HG03135 (cell line): ENCODE results near the gene HYDIN.
"Not testable (repeated sequence)": the region's sequence is repeated elsewhere in the genome, so short reads cannot be mapped to it uniquely, and the experiment has no call there.

Experiments
- ATAC-seq: cut with Tn5 transposase; IDR thresholded peaks from one replicate; pipeline ENCODE4 v1.9.1; 2021; ENCODE audit warnings: mild to moderate bottlenecking, moderate library complexity; ENCODE audit not compliant: unreplicated experiment

Gene HYDIN

DNA sequence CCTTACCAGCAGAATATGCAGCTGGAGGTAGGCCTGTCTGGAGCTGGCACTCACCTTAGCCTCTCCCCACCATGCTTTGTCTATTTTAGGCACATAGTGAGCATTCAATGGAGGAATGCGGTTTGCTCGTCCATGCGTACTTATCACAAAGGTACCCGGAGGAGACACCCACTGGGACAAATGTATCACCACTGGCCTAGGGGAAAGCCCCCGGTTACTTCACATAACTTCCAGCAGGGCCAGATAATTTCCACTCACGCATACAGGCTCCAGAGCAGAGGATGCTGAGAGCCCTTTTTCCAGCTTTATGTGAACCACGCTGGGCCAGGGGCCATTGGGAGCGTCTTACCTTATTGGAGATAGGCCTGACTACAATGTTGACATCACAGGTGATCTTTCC lies 348.2 kb downstream of the HYDIN start:
- not testable (repeated sequence) for ATAC-seq

DNA sequence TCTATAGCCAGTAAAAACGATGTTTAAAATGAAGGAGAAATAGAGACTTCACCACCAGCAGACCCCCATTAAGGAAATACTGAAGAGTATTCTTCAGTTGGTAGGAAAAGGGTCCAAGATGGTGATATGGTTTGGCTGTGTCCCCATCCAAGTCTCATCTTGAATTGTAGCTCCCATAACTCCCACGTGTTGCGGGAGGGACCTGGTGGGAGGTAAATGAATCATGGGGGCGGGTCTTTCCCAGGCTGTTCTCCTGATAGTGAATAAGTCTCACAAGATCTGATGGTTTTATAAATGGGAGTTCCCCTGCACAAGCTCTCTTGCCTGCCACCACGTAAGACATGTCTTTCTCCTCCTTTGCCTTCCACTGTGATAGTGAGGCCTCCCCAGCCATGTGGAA lies 352.6 kb downstream of the HYDIN start:
- ATAC-seq: not testable (repeated sequence)

DNA sequence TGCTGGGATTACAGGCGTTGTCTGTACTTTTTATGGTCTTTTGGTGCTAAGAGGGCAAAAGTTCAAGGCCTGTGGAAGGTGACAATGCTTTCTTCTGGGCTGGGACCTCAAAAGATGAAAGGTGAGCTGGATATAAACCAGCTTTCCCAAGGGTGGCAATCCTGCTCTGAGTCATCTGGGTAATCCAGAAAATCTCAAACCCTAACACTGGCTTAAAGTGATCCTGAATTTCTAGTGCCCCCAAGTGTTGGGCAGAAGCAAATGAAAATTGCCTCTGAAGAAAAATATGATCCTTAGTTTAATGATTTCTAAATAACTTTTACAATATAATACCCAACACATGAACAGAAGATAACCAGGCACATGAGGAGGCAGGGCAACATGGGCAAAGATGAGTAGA lies 354.1 kb downstream of the HYDIN start:
- ATAC-seq: not testable (repeated sequence)

DNA sequence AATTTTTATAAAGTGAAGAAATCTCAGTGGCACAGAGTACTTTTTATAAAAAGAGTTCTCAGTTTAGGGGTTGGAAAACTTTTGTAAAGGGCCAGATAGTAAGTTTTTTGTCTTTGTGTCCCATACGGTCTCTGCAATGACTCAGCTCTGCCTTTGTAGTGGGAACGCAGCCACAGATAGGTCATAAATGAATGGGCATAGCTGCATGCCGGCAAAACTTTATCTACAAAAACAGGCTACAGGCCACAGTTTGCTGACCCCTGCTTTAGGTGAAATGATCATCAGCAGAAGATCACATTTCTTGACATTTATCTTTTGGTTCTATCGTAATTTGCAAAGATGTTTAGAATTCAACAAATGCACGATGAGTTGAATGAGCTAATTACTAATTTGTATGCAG lies 365.8 kb downstream of the HYDIN start:
- not testable (repeated sequence) for ATAC-seq

DNA sequence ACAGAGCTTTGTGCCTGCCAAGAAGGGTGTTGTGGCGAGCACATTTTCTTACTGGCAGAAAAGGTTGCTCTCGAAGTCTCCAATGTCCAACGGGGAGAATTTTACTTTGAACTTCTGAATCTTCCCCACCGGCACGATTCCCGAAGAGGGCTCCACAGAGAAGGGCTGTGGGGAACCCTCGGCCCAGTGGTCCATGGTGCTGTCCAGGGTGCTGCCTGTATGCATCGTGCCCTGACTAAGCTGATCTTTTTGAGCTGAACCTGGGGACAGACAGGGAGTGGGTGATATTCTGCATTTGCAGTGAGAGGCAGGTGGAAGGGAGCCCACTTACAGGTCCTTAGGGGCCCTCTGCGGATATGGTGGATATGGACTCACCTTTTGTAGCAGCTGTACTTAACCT lies 368.5 kb downstream of the HYDIN start:
- ATAC-seq: not testable (repeated sequence)

DNA sequence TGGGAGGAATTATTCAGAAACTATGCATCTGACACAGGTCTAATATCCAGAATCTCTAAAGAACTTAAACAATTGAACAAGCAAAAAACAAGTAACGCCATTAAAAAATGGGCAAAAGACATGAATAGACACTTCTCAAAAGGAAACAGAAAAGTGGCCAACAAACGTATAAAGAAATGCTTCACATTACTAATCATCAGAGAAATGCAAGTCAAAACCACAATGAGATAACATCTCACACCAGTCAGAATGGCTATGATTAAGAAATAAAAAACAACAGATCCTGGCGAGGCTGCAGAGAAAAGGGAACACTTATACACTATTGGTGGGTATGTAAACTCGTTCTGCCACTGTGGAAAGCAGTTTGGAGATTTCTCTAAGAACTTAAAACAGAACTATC lies 379.2 kb downstream of the HYDIN start:
- ATAC-seq: not testable (repeated sequence)

DNA sequence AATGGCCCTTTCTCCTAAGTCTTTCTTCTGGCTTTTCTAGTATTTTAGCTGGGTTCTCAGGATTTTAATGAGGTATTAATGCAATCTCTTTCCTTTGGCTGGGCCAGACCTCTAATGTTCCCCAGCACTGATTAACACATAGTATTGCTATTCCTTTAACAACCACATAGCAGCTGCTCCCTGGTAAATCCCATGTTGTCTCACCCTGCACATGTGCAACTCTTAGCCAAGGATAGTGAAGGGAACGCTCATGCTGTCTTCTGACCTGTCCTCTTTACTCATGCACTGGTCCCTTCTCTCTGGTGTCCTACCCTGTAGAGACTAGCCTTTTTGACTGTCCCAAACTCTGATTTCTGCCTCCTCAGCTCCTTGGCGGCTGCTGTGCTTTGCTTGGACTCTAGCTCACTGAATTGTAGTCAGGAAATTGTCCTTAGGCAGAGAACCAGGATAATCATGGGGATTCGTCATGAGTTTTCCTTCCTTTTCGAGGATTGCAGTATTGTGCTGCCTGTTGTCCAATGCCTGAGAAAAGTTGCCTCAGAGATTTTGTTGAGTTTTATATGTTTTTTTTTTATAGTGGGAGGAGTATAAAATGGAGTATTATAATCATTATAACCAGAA lies 406.9 kb downstream of the HYDIN start:
- ATAC-seq: not testable (repeated sequence)

DNA sequence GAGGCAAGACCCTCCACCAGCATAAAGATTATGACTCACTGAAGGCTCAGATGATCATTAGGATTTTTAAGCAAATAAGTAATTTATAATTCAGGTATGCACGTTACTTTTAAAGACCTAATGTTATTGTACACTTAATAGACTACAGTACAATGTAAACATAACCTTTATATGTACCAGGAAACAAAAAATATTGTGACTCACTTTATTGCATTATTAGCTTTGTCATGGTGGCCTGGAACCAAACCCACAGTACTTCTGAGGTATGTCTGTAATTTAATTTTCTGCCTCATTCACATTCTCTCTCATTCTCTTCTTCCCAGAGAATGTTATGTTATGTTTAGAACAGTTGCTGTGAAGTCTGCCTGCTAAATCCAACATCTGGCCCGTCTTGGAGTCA lies 407.8 kb downstream of the HYDIN start:
- not testable (repeated sequence) for ATAC-seq

DNA sequence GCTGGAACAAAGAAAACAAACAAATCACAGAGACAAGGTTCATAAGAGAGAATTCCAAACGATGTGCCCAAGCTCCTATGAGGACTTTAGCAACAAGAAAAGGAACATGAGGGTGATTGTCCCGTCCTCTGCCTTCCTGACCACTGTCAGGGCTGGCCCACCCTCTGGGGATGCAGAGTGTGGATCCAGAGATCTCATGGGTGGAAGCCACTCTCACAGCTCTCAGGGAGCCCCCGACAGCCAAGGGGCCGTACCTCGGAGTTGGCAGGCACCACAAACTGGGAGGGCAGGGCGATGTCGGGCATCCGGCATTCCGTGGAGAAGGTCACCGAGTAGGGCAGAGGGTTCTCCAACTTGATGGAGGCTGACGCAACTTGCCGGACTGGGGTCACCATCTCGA lies 412.4 kb downstream of the HYDIN start:
- ATAC-seq: not testable (repeated sequence)

DNA sequence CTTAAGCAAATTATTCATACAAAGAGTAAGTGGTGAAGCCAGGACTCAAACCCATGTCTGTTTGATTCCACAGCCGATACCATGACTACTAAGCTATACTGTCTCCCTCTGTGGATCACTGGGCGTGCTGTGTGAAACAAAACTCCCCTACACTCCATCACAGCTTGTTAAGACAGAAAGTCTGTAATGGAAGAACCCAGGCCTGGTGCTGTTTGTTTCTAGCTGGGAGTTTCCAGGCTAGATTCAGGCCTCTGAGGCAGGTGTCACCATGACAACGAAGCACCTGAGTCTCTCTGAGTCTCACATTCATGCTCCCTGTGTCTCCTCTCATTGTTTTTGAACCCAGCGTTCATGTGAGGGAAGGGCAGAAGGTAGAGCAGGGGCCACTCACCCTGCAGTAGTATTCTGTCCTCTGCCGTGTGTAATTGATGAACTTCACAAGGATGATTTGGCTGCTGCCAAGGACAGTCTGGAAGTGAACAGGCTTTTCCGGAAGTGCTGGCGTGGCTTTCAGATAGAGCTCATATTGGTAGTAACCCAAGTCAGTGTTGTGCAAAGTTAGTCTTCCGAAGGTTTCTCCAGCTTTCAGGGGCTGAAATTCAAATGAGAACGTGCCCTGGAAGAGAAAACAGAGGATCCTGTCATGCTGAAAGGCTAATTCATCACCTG lies 421.0 kb downstream of the HYDIN start:
- ATAC-seq: peak; percentile 64

DNA sequence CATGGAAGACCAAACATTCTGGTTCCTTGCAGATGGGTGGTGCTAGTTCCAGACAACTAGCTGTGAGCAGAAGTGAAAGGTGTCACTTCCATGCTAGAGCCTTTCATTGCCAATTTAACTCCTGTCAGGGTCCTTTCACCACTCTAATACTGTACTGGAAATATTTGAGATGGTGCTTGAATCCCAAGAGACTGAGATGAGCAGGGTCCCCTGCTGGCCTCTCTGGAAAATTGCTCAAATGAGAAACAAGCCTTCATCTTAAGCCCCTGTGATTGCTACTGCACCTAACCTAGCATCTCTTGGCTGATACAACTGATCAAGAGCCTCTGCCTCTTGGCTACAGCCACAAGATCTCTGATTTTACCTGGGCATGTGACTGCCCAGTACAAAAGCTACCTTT lies 422.2 kb downstream of the HYDIN start:
- ATAC-seq: no peak

DNA sequence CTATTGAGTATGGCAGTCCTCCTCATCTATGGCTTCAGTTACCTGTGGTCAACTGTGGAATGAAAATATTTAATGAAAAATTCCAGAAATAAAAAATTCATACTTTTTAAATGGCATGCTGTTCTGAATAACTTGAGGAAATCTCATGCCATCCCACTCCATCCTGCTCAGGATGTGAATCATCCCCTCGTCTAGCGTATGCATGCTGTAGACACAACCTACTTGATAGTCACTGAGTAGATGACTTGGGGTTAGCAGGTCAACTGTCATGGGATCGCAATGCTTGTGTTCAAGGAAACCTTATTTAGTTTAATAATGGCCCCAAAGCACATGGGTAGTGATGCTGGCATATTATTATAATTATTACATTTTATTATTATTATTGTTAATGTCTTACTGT lies 424.7 kb downstream of the HYDIN start:
- ATAC-seq: no peak

DNA sequence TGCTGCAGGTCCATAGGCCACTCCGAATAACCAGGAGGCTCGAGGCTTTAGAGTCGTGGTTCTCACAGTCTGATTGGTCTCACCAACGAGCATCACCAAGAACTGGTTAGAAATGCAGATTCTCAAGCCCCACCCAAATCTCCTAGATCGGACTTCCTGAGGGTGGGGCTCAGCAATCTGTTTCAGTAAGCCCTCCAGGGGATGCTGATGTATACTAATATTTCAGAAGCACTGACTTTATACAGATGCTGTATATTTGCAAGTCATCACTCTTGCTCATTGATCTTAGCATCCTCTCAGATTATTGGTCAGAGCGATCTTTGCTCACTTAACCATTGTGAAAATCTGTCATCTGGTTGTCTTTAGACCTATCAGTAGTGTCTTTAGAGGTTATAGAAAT lies 425.1 kb downstream of the HYDIN start:
- no peak for ATAC-seq

DNA sequence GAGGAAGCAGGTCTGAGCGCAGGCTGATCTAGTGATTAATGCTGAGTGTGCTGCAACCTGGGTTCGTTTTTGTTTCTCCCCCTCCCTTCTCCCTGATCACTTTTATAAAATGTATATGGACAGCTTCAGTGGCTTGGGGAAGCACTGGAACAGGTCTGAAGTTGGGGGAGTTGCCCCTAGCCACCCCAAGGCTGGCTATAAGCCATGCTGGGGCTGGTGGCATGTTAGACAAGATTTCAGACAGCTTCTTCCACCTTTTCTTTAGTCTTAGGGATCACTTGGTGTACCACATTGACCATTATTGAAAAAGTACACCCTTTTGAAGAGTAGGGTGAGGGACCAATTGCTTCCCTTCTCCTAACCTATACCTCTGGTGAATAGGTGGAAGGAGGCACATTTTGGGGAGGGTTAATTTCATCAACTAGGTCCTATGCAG lies 425.8 kb downstream of the HYDIN start:
- no peak for ATAC-seq

DNA sequence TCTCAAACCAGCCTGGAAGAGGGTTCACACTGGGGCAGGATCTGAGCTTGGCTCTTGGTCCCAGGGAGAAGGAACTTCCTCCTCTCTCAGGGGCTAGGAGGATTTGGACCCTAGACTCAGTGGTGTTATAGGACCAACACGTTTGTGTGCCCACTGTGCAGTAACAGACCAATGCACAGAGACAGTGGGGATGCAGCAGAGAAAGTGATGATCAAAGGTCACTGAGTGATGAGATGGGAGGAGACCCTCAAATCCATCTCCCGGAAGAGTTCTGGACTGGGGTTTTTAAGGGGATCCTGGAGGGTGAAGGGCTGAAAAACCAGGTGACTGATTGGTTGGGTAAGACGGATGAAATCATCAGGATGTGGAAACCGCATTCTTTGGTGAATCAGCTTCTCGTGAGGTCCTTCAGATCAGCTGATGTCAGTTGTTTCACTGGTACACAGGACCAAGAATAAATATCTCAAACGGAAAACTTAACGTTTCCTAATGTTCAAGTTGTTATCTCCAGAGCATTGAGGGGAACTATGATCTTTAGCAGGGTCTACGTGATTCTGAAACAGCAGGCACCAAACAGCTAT lies 426.3 kb downstream of the HYDIN start:
- no peak for ATAC-seq

DNA sequence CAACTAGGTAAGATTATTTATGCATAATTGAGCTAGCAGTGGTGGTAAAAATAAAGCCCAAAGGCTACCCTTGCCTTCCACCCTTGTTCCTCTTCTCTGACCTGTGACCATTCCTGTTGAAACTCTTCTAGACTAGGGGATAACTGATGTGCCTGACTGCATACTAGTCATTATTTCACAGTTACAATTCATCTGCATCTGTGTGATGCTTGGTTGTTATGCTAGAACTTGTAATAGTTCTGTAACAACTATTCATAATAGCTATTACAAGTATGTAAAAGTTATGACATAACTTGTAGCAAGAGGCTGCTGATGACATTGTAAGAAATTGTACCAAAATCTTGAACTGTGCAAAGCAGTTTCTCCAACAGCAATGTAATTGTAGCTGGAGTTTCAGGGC lies 427.2 kb downstream of the HYDIN start:
- no peak for ATAC-seq

DNA sequence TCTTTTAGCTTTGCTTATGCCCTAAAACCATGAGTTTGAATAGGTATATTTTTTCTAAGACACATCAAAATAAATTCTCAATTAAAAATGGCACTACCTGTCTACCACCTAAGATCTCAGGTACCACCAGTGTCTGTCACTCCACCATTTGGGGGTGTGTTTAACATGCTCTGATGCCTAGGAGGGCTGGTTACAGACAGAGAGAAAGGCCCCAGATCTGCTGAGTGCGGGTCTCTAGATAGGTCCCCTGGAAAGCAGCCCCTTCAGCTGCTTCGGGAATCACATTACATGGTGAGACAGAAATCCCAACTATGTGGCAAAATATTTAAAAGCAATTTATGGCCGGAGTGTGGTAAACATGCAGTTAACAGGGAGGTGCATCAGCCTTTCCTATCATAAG lies 428.9 kb downstream of the HYDIN start:
- ATAC-seq: no peak

DNA sequence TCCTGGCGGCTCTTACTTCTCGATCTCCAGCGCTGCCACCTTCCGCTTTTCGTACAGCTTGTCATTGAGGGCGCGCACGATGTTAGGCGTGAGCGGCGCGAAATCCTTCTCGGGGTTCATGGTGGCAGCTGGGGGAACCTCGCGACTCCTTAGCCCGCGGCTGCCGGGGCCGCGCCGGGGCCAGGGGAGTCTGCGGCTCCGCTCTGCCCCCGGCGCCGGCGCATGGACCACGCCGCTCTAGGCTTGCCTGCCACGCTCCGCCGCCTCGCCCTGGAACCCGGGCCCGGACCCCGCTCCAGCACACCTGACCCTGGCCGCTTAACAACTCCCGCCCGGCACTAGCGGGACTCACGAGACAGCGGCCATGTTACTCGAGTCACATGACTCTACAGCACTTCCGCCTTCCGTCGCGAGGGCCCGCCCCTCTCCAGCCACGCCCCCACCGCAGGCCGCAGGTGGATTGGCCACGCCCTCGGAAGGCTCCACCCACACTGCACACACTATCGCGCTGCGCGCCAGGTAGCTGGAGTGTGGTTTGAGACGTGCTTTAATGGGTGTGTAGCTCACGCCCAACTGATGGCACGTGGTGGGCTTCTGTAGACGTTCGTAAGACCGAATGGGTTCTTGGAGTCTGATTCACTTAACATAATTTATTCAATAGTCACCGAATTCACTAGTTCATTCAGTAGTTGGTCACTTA lies 429.6 kb downstream of the HYDIN start, which contains the start of gene VAC14:
Gene VAC14 (minus strand): TSS at position 378 of the 700 bp plus-strand sequence. CDS start 258 bp downstream, at position 120.
- ATAC-seq: peak; percentile 91

DNA sequence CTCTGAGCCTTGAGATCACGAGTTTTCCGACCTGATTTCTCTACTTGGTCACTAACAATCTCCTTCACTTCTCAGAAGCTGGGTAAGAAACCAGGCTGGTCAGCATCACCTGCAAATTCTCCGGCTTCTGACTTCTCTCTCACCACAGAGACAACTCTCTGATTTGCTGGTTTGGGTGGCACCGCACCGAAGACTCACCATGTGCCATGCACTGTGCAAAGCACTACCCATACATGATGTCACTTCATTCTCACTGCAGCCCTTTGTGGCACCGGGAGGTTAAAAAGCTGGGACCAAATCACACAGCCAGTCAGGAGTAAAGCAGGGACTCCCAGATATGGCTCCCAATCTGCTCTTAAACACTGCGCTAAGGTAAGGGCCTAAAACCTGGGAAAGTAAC lies 430.2 kb downstream of the HYDIN start:
- no peak for ATAC-seq

DNA sequence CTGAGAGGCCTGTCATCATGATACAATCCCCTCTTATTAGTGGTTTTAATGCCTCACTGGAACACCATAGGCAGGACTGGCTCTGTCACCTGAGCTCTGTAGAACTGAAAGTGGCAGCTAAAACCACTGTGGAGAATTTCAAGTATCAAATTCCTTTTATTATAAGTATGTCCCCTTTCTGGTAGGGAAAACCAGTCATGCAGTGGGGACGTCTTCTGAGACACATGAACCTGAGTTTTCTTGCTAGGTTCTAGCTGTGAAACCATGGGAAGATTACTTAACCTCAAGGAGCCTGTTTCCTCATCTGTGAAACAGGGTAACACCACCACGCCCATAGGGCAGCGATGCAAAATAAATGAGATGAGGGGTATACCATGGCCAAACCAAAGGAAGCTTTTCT lies 434.2 kb downstream of the HYDIN start:
- no peak for ATAC-seq

DNA sequence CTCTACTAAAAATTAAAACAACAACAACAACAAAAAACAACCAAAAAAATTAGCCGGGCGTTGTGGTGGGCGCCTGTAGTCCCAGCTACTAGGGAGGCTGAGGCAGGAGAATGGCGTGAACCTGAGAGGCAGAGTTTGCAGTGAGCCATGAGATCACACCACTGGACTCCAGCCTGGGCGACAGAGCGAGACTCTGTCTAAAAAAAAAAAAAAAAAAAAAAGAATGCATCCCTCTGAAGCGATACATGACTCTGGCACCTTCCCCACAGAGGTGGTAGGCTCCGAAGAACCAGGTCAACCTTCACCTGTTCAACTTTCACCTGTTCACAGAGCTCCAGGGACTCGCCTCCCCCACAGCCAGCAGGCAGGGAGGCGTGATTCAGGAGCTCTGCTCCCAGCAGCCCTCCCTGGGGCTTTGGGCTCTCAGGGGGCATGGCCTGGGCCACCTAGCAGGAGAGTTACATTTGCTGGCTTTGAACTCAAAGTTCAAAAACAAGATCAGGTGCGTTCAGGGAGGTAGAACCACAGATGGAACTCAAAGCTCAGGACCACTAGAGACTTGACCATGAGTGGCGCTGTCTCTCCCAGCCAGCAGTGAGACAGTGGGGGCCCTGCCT lies 435.1 kb downstream of the HYDIN start:
- no peak for ATAC-seq
